Astrocyte (in vitro differentiated cells and primary cell): Measurements from ENCODE around the gene WASHC3. TPM values are rescaled to one million over a fixed set of nuclear protein-coding genes. Genes with fewer than 3 reads are reported as not detected.

Experiments
- DNase-seq: peaks from one replicate; pipeline ENCODE4 v3.0.0-alpha.2; 2010; ENCODE audit warnings: low read depth
- FAIRE-seq: peaks from 2 replicates; lab custom pipeline; 2011; peaks lifted over from hg19 to GRCh38; lab: Jason Lieb, UNC
- H2AFZ ChIP-seq: 2 replicates; pipeline ENCODE4 v1.6.0; 2012; ENCODE audit warnings: low read depth, low read length, inconsistent platforms
- H3K27ac ChIP-seq: 2 replicates; pipeline ENCODE4 v1.5.1; 2011; ENCODE audit warnings: low read depth, low read length, inconsistent platforms
- H3K27me3 ChIP-seq: 2 replicates; pipeline ENCODE4 v1.6.0; 2011; ENCODE audit warnings: low read length, inconsistent platforms; ENCODE audit not compliant: insufficient read depth
- H3K36me3 ChIP-seq: 2 replicates; pipeline ENCODE4 v1.5.1; 2011; ENCODE audit warnings: low read length, inconsistent platforms; ENCODE audit not compliant: insufficient read depth
- H3K4me1 ChIP-seq: 2 replicates; pipeline ENCODE4 v1.5.1; 2011; ENCODE audit warnings: low read length, inconsistent platforms; ENCODE audit not compliant: insufficient read depth
- H3K4me2 ChIP-seq: 2 replicates; pipeline ENCODE4 v1.6.0; 2012; ENCODE audit warnings: low read length, inconsistent platforms
- H3K4me3 ChIP-seq: 2 replicates; pipeline ENCODE4 v1.5.1; 2011; ENCODE audit warnings: low read depth, mild to moderate bottlenecking, low read length, inconsistent platforms; ENCODE audit not compliant: insufficient read depth
- H3K79me2 ChIP-seq: 2 replicates; pipeline ENCODE4 v1.6.0; 2012; ENCODE audit warnings: mild to moderate bottlenecking, low read length, inconsistent platforms; ENCODE audit not compliant: insufficient read depth
- H3K9ac ChIP-seq: 2 replicates; pipeline ENCODE4 v1.6.0; 2012; ENCODE audit warnings: mild to moderate bottlenecking, low read length, inconsistent platforms
- H3K9me3 ChIP-seq: 2 replicates; pipeline ENCODE4 v1.5.1; 2012; ENCODE audit warnings: low read depth, mild to moderate bottlenecking, low read length, inconsistent platforms; ENCODE audit not compliant: insufficient read depth
- H4K20me1 ChIP-seq: 2 replicates; pipeline ENCODE4 v1.6.0; 2012; ENCODE audit warnings: low read length, inconsistent platforms; ENCODE audit not compliant: insufficient read depth
- H3K27ac Mint-ChIP-seq: one replicate; pipeline ENCODE4 v1.8.0; 2021; ENCODE audit warnings: mild to moderate bottlenecking, mixed read lengths; ENCODE audit not compliant: unreplicated experiment
- H3K27me3 Mint-ChIP-seq: one replicate; pipeline ENCODE4 v1.8.0; 2021; ENCODE audit warnings: low read depth, mixed read lengths; ENCODE audit not compliant: unreplicated experiment
- H3K36me3 Mint-ChIP-seq: one replicate; pipeline ENCODE4 v1.8.0; 2021; ENCODE audit warnings: low read depth, mixed read lengths; ENCODE audit not compliant: unreplicated experiment
- H3K4me1 Mint-ChIP-seq: one replicate; pipeline ENCODE4 v1.8.0; 2021; ENCODE audit warnings: low read depth, mixed read lengths; ENCODE audit not compliant: unreplicated experiment
- H3K4me3 Mint-ChIP-seq: one replicate; pipeline ENCODE4 v1.8.0; 2021; ENCODE audit warnings: mild to moderate bottlenecking, moderate library complexity, mixed read lengths; ENCODE audit not compliant: unreplicated experiment
- H3K9me3 Mint-ChIP-seq: one replicate; pipeline ENCODE4 v1.8.0; 2021; ENCODE audit warnings: mild to moderate bottlenecking, mixed read lengths; ENCODE audit not compliant: unreplicated experiment
- EZH2 ChIP-seq: IDR thresholded peaks from 2 replicates; pipeline ENCODE4 v1.6.1; 2012; ENCODE audit warnings: mild to moderate bottlenecking, low read length, inconsistent platforms; ENCODE audit not compliant: insufficient read depth
- total RNA-seq: library from RNA; stranded (reverse); gene quantifications from 2 replicates; pipeline ENCODE4 v1.2.1, GENCODE V29; 2021
- TF ChIP-seq, protein P1 (sequence below): IDR thresholded peaks from 2 replicates; pipeline ENCODE4 v1.5.1; 2011; ENCODE audit warnings: low read depth, mild to moderate bottlenecking, inconsistent platforms, low read length, moderate library complexity; ENCODE audit not compliant: insufficient read depth

The WASHC3 gene
- total RNA-seq, 1 donor from 2014 or later: 22.6 TPM

DNA sequence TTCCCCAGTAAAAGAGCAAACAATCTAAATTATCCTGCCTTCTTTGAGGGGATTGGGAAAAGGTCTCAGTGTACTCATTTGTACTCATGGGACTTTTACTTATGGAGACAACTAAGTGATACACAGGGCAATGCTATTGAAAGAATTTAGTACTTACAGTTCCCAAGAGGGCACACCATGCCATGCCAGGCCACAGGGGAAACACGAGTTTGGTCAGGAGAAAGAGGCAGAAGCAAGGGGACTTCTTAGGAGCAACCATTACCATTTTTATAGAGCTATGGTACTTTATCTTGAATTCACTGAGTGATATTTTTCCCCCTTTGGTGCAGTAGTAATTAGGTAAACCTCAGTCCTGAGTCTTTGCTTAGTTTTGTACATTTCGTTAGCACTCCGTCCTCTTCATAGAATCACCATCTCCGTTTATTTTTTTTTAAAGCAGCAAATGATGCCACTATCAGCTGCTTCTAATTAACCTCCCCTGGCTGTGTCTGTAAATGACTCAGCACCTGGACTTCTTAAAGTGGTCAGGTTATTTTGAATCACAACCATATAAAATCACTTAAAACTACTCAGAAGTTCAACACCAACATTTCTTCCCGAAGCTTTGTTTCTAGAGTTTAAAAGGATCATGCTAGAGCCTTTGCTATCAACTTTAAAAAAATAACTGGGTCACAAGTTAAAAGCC is 5.9 kb upstream of the WASHC3 start:
- FAIRE-seq (no peak), DNase-seq (peak; percentile 58)
- H2AFZ ChIP-seq: no peak overlapping the region
- no peaks in the 10 kb centered on the region for H3K27me3 ChIP-seq
- no peak overlapping the region for H3K4me3 ChIP-seq
- no peak overlapping the region for H3K27ac Mint-ChIP-seq
- H4K20me1 ChIP-seq: no peaks in the 10 kb centered on the region
- H3K9ac ChIP-seq: no peak overlapping the region
- no peaks in the 10 kb centered on the region for H3K36me3 ChIP-seq
- H3K4me1 Mint-ChIP-seq: no peaks in the 10 kb centered on the region
- no peak for TF ChIP-seq EZH2
- TF ChIP-seq, protein P1, sequence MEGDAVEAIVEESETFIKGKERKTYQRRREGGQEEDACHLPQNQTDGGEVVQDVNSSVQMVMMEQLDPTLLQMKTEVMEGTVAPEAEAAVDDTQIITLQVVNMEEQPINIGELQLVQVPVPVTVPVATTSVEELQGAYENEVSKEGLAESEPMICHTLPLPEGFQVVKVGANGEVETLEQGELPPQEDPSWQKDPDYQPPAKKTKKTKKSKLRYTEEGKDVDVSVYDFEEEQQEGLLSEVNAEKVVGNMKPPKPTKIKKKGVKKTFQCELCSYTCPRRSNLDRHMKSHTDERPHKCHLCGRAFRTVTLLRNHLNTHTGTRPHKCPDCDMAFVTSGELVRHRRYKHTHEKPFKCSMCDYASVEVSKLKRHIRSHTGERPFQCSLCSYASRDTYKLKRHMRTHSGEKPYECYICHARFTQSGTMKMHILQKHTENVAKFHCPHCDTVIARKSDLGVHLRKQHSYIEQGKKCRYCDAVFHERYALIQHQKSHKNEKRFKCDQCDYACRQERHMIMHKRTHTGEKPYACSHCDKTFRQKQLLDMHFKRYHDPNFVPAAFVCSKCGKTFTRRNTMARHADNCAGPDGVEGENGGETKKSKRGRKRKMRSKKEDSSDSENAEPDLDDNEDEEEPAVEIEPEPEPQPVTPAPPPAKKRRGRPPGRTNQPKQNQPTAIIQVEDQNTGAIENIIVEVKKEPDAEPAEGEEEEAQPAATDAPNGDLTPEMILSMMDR: no peak
- no peaks in the 10 kb centered on the region for H3K36me3 Mint-ChIP-seq
- no peak overlapping the region for H3K27ac ChIP-seq
- H3K4me2 ChIP-seq: peak overlapping the region; percentile 24
- peaks cover 7% of the 10 kb centered on the region for H3K4me1 ChIP-seq
- H3K9me3 Mint-ChIP-seq: no peaks in the 10 kb centered on the region
- no peaks in the 10 kb centered on the region for H3K27me3 Mint-ChIP-seq
- no peaks in the 10 kb centered on the region for H3K79me2 ChIP-seq
- no peaks in the 10 kb centered on the region for H3K9me3 ChIP-seq
- H3K4me3 Mint-ChIP-seq: no peak overlapping the region

DNA sequence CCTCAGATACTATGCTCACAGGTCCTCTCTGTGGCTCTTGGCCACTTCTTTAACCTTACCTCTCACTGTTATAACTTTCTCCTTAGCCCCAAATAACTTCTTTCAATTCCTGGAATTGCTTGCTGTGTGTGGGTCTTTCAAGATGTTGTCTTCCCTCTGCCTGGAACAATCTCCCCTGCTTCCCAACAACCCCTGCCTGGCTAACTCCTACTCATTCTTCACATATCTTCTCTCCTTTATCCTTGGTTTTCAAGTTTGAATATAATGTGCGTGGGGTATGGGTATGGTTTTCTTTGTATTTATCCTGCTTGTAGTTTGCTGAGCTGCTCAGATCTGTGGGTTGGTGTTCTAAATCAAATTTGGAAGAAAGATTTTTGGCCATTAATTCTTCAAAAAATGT is 2.7 kb upstream of the WASHC3 start:
- H3K4me3 Mint-ChIP-seq: no peak overlapping the region
- peaks cover 4% of the 10 kb centered on the region for H3K79me2 ChIP-seq
- no peaks in the 10 kb centered on the region for H3K36me3 ChIP-seq
- H3K27me3 ChIP-seq: no peaks in the 10 kb centered on the region
- no peaks in the 10 kb centered on the region for H3K9me3 ChIP-seq
- no peak overlapping the region for H3K27ac ChIP-seq
- no peaks in the 10 kb centered on the region for H3K9me3 Mint-ChIP-seq
- no peak overlapping the region for H3K4me3 ChIP-seq
- no peak overlapping the region for H2AFZ ChIP-seq
- H3K27ac Mint-ChIP-seq: no peak overlapping the region
- H4K20me1 ChIP-seq: no peaks in the 10 kb centered on the region
- no peaks in the 10 kb centered on the region for H3K4me1 Mint-ChIP-seq
- no peaks in the 10 kb centered on the region for H3K36me3 Mint-ChIP-seq
- H3K9ac ChIP-seq: no peak overlapping the region
- H3K4me2 ChIP-seq: no peak overlapping the region
- no peaks in the 10 kb centered on the region for H3K27me3 Mint-ChIP-seq
- H3K4me1 ChIP-seq: peaks cover 7% of the 10 kb centered on the region
- TF ChIP-seq, protein P1: no peak
- no peak for TF ChIP-seq EZH2
- DNase-seq: no peak
- FAIRE-seq: no peak

DNA sequence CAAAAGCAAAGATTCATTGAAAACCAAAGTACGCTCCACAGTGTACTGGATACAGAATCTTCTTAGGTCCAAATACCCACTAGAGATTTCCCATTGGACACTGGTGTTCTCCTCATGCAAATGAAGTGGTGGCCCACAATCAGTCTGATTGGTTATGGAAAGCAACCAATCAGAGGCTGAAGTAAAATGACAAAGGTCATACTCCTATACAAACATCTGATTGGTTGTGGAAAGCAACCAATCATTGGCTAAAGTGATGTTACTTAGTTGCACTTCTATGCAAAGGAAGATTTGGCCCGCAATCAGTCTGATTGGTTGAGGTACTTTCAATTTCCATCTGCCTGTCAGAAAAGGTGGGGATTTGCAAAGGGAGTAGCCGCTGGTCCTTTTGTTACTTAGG is 1.3 kb upstream of the WASHC3 start:
- no peak for TF ChIP-seq EZH2
- H3K4me3 Mint-ChIP-seq: no peak overlapping the region
- no peaks in the 10 kb centered on the region for H3K36me3 Mint-ChIP-seq
- Histone ChIP-seq H3K4me3 (no peak overlapping the region), H3K9ac (no peak overlapping the region), H3K9me3 (no peaks in the 10 kb centered on the region), H3K79me2 (peaks cover 4% of the 10 kb centered on the region), H3K27me3 (no peaks in the 10 kb centered on the region), H3K36me3 (no peaks in the 10 kb centered on the region), H4K20me1 (no peaks in the 10 kb centered on the region), H3K4me1 (peaks cover 6% of the 10 kb centered on the region), H2AFZ (no peak overlapping the region), H3K27ac (no peak overlapping the region), H3K4me2 (no peak overlapping the region)
- no peak overlapping the region for H3K27ac Mint-ChIP-seq
- DNase-seq (no peak), FAIRE-seq (no peak)
- H3K27me3 Mint-ChIP-seq: no peaks in the 10 kb centered on the region
- no peaks in the 10 kb centered on the region for H3K9me3 Mint-ChIP-seq
- H3K4me1 Mint-ChIP-seq: no peaks in the 10 kb centered on the region
